ENCODE data around the gene SIPA1L3. TPM values are rescaled to one million over a fixed set of nuclear protein-coding genes. Genes with fewer than 3 reads are reported as not detected.

The SIPA1L3 gene
- total and polyA plus RNA-seq, 10 of the 15 experiments (the other 5 are each of a cell fraction or from before 2014, with no cell fraction given), result 0.24 to 66.2 (median 19.1) TPM

GRCh38 chr19:37975596-37976515, 68.8 kb downstream of the SIPA1L3 start (continued):
- TF ChIP-seq CUX1 (IDR thresholded peaks at IDR 0.05; ENCODE audit: insufficient replicate concordance, low read depth, low read length), result no peak
- TF ChIP-seq POU2F2 (IDR thresholded peaks at IDR 0.05; ENCODE audit: borderline replicate concordance, low read depth, low read length), result no peak
- peak; percentile 49 for TF ChIP-seq RUNX3 (IDR thresholded peaks at IDR 0.05; ENCODE audit: low read length)
- no peak for TF ChIP-seq SMAD1 (IDR thresholded peaks at IDR 0.05; ENCODE audit: low read depth, partially characterized antibody)
- TF ChIP-seq YY1 (IDR thresholded peaks at IDR 0.05; ENCODE audit: low read depth, low read length), result peak; percentile 60; the same call in 1 of the 2 replicates
- 0 out of 2 replicates have a peak, but pooled peaks have one; percentile 23 for TF ChIP-seq CHD4 (IDR thresholded peaks at IDR 0.05)
- TF ChIP-seq NKRF (conservative IDR thresholded peaks at IDR 0.05), result no peak
- peak; percentile 32; the same call in 1 of the 2 replicates for TF ChIP-seq NBN (IDR thresholded peaks at IDR 0.05)

Data from GM12878 (cell line).